Measurements from ENCODE around the gene MAML2. TPM values are rescaled to one million over a fixed set of nuclear protein-coding genes. Genes with fewer than 3 reads are reported as not detected.

Gene MAML2
- total and polyA plus RNA-seq, 9 of the 15 experiments (the other 6 are each of a cell fraction or from before 2014, with no cell fraction given), result 0.79 to 6.8 (median 4.8) TPM

DNA sequence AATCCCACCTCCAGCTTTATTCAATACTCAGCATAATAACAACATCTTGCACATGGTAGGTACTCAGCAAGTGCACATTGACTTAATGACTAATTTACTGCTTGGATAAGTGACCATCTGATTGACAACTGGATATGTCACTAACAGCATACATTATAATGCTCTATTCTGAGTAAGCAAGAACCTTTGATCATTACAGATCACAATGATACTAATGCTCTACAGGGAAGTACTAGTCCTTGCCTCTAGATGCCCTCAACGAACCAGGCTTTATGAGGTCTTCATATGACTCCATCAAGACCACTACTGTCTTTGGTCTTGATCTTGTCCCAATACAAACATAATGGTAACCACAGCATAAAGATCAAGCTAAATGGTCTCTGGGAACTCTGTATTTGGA is 251.5 kb downstream of the MAML2 start:
- ChIA-PET POLR2A (interaction anchor here (1.2 kb wide), 1 partner anchor 9 kb away, joined by 3 read pairs; no protein-coding TSS in a partner anchor), CTCF (ENCODE audit: low intra/inter-chr PET ratio) (no interaction called here)
- intact Hi-C loops (cut with micrococcal nuclease), result loop anchor here (2.0 kb wide), 1 partner anchor 251 kb away; the partner anchor contains the start of gene MAML2
- H3K9ac ChIP-seq (ENCODE audit: insufficient read depth in 1 of 2, low read depth in 2 of 2, low read length in 2 of 2), result no peak overlapping the region
- H3K27me3 ChIP-seq (ENCODE audit: control insufficient read depth in 2 of 2, insufficient read depth in 2 of 2, low read length in 2 of 2), result no peaks in the 10 kb centered on the region
- peak; percentile 67 for ATAC-seq
- no peak overlapping the region for H3K4me2 ChIP-seq (ENCODE audit: insufficient read depth, low read length)
- in situ Hi-C loops (cut with MboI), result no loop called here
- peak; percentile 52 for FAIRE-seq
- no peak overlapping the region for H3K4me3 ChIP-seq
- no TSS peak for BruUV-seq (replicated peaks)
- 29% methylated on average over 1 of the region's 1 CpG for WGBS (ENCODE audit: insufficient coverage, low coverage, missing lambda C conversion rate)
- no peak overlapping the region for H2AFZ ChIP-seq (ENCODE audit: low read depth, low read length)
- no peaks in the 10 kb centered on the region for H3K9me1 ChIP-seq (ENCODE audit: control insufficient read depth, insufficient read depth, low read length)
- H3K79me2 ChIP-seq (ENCODE audit: control insufficient read depth, insufficient read depth, low read length), result no peaks in the 10 kb centered on the region
- no peaks in the 10 kb centered on the region for H3K9me3 ChIP-seq (replicated peaks; ENCODE audit: control insufficient read depth, insufficient read depth, low read depth, low read length)
- peaks cover 4% of the 10 kb centered on the region; the same call in 2 of the 3 replicates for H3K36me3 ChIP-seq (ENCODE audit: control insufficient read depth, insufficient read depth, low read length)
- H4K20me1 ChIP-seq (replicated peaks; ENCODE audit: control insufficient read depth, insufficient read depth, low read length), result no peaks in the 10 kb centered on the region
- H3K27ac ChIP-seq (ENCODE audit: extremely low read depth, low read depth, low read length), result no peak overlapping the region
- no peak for DNase-seq (ENCODE audit: extremely low read depth in 1 of 4, low spot score in 3 of 4)
- H3K4me1 ChIP-seq (replicated peaks in 1 of 2; ENCODE audit: control insufficient read depth in 2 of 2, insufficient read depth in 2 of 2, low read length in 2 of 2), result peaks cover 2 to 4% of the 10 kb centered on the region in 2 experiments; a peak in 4 of 5 replicates
- TF ChIP-seq, protein P1, sequence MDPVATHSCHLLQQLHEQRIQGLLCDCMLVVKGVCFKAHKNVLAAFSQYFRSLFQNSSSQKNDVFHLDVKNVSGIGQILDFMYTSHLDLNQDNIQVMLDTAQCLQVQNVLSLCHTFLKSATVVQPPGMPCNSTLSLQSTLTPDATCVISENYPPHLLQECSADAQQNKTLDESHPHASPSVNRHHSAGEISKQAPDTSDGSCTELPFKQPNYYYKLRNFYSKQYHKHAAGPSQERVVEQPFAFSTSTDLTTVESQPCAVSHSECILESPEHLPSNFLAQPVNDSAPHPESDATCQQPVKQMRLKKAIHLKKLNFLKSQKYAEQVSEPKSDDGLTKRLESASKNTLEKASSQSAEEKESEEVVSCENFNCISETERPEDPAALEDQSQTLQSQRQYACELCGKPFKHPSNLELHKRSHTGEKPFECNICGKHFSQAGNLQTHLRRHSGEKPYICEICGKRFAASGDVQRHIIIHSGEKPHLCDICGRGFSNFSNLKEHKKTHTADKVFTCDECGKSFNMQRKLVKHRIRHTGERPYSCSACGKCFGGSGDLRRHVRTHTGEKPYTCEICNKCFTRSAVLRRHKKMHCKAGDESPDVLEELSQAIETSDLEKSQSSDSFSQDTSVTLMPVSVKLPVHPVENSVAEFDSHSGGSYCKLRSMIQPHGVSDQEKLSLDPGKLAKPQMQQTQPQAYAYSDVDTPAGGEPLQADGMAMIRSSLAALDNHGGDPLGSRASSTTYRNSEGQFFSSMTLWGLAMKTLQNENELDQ (CRISPR knock-in tag; IDR thresholded peaks at IDR 0.05; ENCODE audit: borderline replicate concordance), result no peak
- no peak for TF ChIP-seq POLR2AphosphoS2 (IDR thresholded peaks at IDR 0.05; ENCODE audit: low read length)
- TF ChIP-seq KAT8 (IDR thresholded peaks at IDR 0.05; ENCODE audit: low read depth), result no peak
- peak; percentile 38; the same call in 1 of the 2 replicates for TF ChIP-seq ZNF316 (IDR thresholded peaks at IDR 0.05)
- no peak for TF ChIP-seq NFIX (CRISPR knock-in tag; IDR thresholded peaks at IDR 0.05; ENCODE audit: low read depth)
- TF ChIP-seq NCOA6 (IDR thresholded peaks at IDR 0.05), result no peak
- peak; percentile 8; the same call in 1 of the 2 replicates for TF ChIP-seq C11orf30 (IDR thresholded peaks at IDR 0.05; ENCODE audit: low read depth)
- no peak for TF ChIP-seq PHTF2 (CRISPR knock-in tag; IDR thresholded peaks at IDR 0.05)
- TF ChIP-seq POLR2G (IDR thresholded peaks at IDR 0.05; ENCODE audit: low read depth, low read length), result no peak
- TF ChIP-seq RAD21 (CRISPR knock-in tag; conservative IDR thresholded peaks at IDR 0.05 in 1 of 2, IDR thresholded peaks at IDR 0.05 in 1 of 2), result peak; percentile 29 to 58; a peak in 3 of 4 replicates
- TF ChIP-seq BDP1 (IDR thresholded peaks at IDR 0.05; ENCODE audit: insufficient read depth, insufficient read length), result no peak
- no peak for TF ChIP-seq ZNF76 (CRISPR knock-in tag; IDR thresholded peaks at IDR 0.05; ENCODE audit: borderline replicate concordance)
- TF ChIP-seq, protein P2, sequence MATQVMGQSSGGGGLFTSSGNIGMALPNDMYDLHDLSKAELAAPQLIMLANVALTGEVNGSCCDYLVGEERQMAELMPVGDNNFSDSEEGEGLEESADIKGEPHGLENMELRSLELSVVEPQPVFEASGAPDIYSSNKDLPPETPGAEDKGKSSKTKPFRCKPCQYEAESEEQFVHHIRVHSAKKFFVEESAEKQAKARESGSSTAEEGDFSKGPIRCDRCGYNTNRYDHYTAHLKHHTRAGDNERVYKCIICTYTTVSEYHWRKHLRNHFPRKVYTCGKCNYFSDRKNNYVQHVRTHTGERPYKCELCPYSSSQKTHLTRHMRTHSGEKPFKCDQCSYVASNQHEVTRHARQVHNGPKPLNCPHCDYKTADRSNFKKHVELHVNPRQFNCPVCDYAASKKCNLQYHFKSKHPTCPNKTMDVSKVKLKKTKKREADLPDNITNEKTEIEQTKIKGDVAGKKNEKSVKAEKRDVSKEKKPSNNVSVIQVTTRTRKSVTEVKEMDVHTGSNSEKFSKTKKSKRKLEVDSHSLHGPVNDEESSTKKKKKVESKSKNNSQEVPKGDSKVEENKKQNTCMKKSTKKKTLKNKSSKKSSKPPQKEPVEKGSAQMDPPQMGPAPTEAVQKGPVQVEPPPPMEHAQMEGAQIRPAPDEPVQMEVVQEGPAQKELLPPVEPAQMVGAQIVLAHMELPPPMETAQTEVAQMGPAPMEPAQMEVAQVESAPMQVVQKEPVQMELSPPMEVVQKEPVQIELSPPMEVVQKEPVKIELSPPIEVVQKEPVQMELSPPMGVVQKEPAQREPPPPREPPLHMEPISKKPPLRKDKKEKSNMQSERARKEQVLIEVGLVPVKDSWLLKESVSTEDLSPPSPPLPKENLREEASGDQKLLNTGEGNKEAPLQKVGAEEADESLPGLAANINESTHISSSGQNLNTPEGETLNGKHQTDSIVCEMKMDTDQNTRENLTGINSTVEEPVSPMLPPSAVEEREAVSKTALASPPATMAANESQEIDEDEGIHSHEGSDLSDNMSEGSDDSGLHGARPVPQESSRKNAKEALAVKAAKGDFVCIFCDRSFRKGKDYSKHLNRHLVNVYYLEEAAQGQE (IDR thresholded peaks at IDR 0.05; ENCODE audit: borderline replicate concordance), result peak; percentile 33; the same call in 1 of the 2 replicates
- TF ChIP-seq, protein P2 (CRISPR knock-in tag; IDR thresholded peaks at IDR 0.05; ENCODE audit: low read depth), result no peak

All from K562 (cell line).